WTC11 (cell line): ENCODE data around the gene RFX3. TPM values are rescaled to one million over a fixed set of nuclear protein-coding genes. Genes with fewer than 3 reads are reported as not detected.

Experiments
- ATAC-seq: fragments of 200-7000 bp; cut with Tn5 transposase; 2 replicates; pipeline ENCODE4 v1.10.0; 2021; ENCODE audit warnings: mild to moderate bottlenecking, moderate library complexity
- CTCF ChIA-PET: fragments of 300-600 bp; sonication (Branson Sonifier 250); formaldehyde crosslinking; loops from one replicate; lab custom pipeline; 2021; ENCODE audit warnings: antibody characterized with exemption; lab: Charles Lee
- POLR2A ChIA-PET: fragments of 350-600 bp; sonication (Branson Sonifier 250); formaldehyde crosslinking; loops from one replicate; lab custom pipeline; 2021; ENCODE audit warnings: antibody characterized with exemption; lab: Charles Lee
- DNase-seq: peaks from one replicate; pipeline ENCODE4 v3.0.0; 2021; ENCODE audit warnings: low spot score
- H3K27ac Mint-ChIP-seq: 2 replicates; pipeline ENCODE4 v1.8.0; 2021; ENCODE audit warnings: mixed read lengths
- H3K27me3 Mint-ChIP-seq: 2 replicates; pipeline ENCODE4 v1.8.0; 2021; ENCODE audit warnings: low read depth, mild to moderate bottlenecking, moderate library complexity, mixed read lengths
- H3K36me3 Mint-ChIP-seq: 2 replicates; pipeline ENCODE4 v1.8.0; 2021; ENCODE audit warnings: mixed read lengths
- H3K4me1 Mint-ChIP-seq: 2 replicates; pipeline ENCODE4 v1.8.0; 2022; ENCODE audit warnings: mixed read lengths
- H3K4me3 Mint-ChIP-seq: 2 replicates; pipeline ENCODE4 v1.8.0; 2021; ENCODE audit warnings: mild to moderate bottlenecking, moderate library complexity, mixed read lengths
- H3K9me3 Mint-ChIP-seq: 2 replicates; pipeline ENCODE4 v1.8.0; 2021; ENCODE audit warnings: mixed read lengths
- AFF4 ChIP-seq: sonication (generic); formaldehyde crosslinking; IDR thresholded peaks from 2 replicates; pipeline ENCODE4 v1.8.1; 2023; ENCODE audit warnings: mild to moderate bottlenecking, missing genetic modification reagents, borderline replicate concordance
- ATF1 ChIP-seq: sonication (generic); formaldehyde crosslinking; IDR thresholded peaks from 2 replicates; pipeline ENCODE4 v1.8.1; 2023; ENCODE audit warnings: mild to moderate bottlenecking, moderate library complexity, missing genetic modification reagents
- ATF6 ChIP-seq: sonication (generic); formaldehyde crosslinking; IDR thresholded peaks from 2 replicates; pipeline ENCODE4 v1.8.1; 2023; ENCODE audit warnings: mild to moderate bottlenecking, missing genetic modification reagents
- CBFB ChIP-seq: sonication (generic); formaldehyde crosslinking; IDR thresholded peaks from 2 replicates; pipeline ENCODE4 v1.8.1; 2022; ENCODE audit warnings: mild to moderate bottlenecking, low read depth, missing genetic modification reagents
- CTCF ChIP-seq: fragments of 200-600 bp; IDR thresholded peaks from 2 replicates; pipeline ENCODE4 v1.8.0; 2022; ENCODE audit warnings: antibody characterized with exemption
- E2F5 ChIP-seq: sonication (generic); formaldehyde crosslinking; IDR thresholded peaks from 2 replicates; pipeline ENCODE4 v1.8.1; 2022; ENCODE audit warnings: mild to moderate bottlenecking, moderate library complexity, missing genetic modification reagents
- EMX1 ChIP-seq: fragments of 250-450 bp; sonication (Bioruptor Pico); IDR thresholded peaks from 2 replicates; pipeline ENCODE4 v1.8.0; 2021; ENCODE audit warnings: mild to moderate bottlenecking
- GABPB1 ChIP-seq: sonication (generic); formaldehyde crosslinking; IDR thresholded peaks from 2 replicates; pipeline ENCODE4 v1.8.1; 2023; ENCODE audit warnings: mild to moderate bottlenecking, missing genetic modification reagents
- IRF1 ChIP-seq: sonication (generic); formaldehyde crosslinking; IDR thresholded peaks from 2 replicates; pipeline ENCODE4 v1.8.0; 2023; ENCODE audit warnings: missing genetic modification reagents
- MAX ChIP-seq: sonication (generic); formaldehyde crosslinking; IDR thresholded peaks from 2 replicates; pipeline ENCODE4 v1.8.0; 2022; ENCODE audit warnings: mild to moderate bottlenecking, missing genetic modification reagents
- MLX ChIP-seq: sonication (generic); formaldehyde crosslinking; IDR thresholded peaks from 2 replicates; pipeline ENCODE4 v1.8.1; 2023; ENCODE audit warnings: mild to moderate bottlenecking, missing genetic modification reagents, moderate library complexity
- NR3C1 ChIP-seq: sonication (generic); formaldehyde crosslinking; conservative IDR thresholded peaks from 2 replicates; pipeline ENCODE4 v1.8.1; 2023; ENCODE audit warnings: low read depth, mild to moderate bottlenecking, missing genetic modification reagents
- OVOL2 ChIP-seq: fragments of 250-450 bp; sonication (Bioruptor Pico); IDR thresholded peaks from 2 replicates; pipeline ENCODE4 v1.9.0; 2021; ENCODE audit warnings: mild to moderate bottlenecking, borderline replicate concordance
- SMAD3 ChIP-seq: sonication (generic); formaldehyde crosslinking; IDR thresholded peaks from 2 replicates; pipeline ENCODE4 v1.8.0; 2022; ENCODE audit warnings: missing genetic modification reagents, mild to moderate bottlenecking, borderline replicate concordance
- SOX15 ChIP-seq: fragments of 250-450 bp; sonication (Bioruptor Pico); IDR thresholded peaks from 2 replicates; pipeline ENCODE4 v1.9.0; 2021; ENCODE audit warnings: mild to moderate bottlenecking
- SP1 ChIP-seq: sonication (generic); formaldehyde crosslinking; conservative IDR thresholded peaks from 2 replicates; pipeline ENCODE4 v1.8.1; 2022; ENCODE audit warnings: missing genetic modification reagents
- TEAD4 ChIP-seq: sonication (generic); formaldehyde crosslinking; IDR thresholded peaks from 2 replicates; pipeline ENCODE4 v1.8.0; 2022; ENCODE audit warnings: mild to moderate bottlenecking, missing genetic modification reagents
- ZNF232 ChIP-seq: sonication (generic); formaldehyde crosslinking; IDR thresholded peaks from 2 replicates; pipeline ENCODE4 v1.8.0; 2022; ENCODE audit warnings: mild to moderate bottlenecking, missing genetic modification reagents
- ZNF512 ChIP-seq: sonication (generic); formaldehyde crosslinking; IDR thresholded peaks from 2 replicates; pipeline ENCODE4 v1.8.1; 2022; ENCODE audit warnings: missing genetic modification reagents, borderline replicate concordance
- total RNA-seq: library from RNA; stranded (reverse); gene quantifications from 3 replicates; pipeline ENCODE4 v1.2.3, GENCODE V29; 2021

Gene RFX3
- total RNA-seq, 1 experiment from 2014 or later: 13.7 TPM

- ATAC-seq (peak; percentile 39; the same call in 1 of the 2 replicates), DNase-seq (no peak)
- CTCF ChIA-PET: no interaction called here
- Mint-ChIP-seq H3K4me3 (no peak overlapping the region), H3K9me3 (no peaks in the 10 kb centered on the region), H3K27ac (peak overlapping the region; percentile 33; the same call in 1 of the 2 replicates), H3K36me3 (peaks cover 2% of the 10 kb centered on the region; the same call in 1 of the 2 replicates), H3K4me1 (peaks cover 31% of the 10 kb centered on the region), H3K27me3 (no peaks in the 10 kb centered on the region)
- POLR2A ChIA-PET: no interaction called here
- TF ChIP-seq GABPB1 (CRISPR knock-in tag): no peak
- no peak for TF ChIP-seq SOX15
- no peak for TF ChIP-seq IRF1
- no peak for TF ChIP-seq ZNF232
- no peak for TF ChIP-seq ZNF512 (CRISPR knock-in tag)
- no peak for TF ChIP-seq MAX (CRISPR knock-in tag)
- TF ChIP-seq CBFB (CRISPR knock-in tag): no peak
- no peak for TF ChIP-seq ATF1 (CRISPR knock-in tag)
- no peak for TF ChIP-seq OVOL2 (CRISPR knock-in tag)
- no peak for TF ChIP-seq TEAD4 (CRISPR knock-in tag)
- no peak for TF ChIP-seq CTCF
- no peak for TF ChIP-seq NR3C1
- TF ChIP-seq E2F5: no peak
- no peak for TF ChIP-seq MLX
- no peak for TF ChIP-seq SMAD3 (CRISPR knock-in tag)
- TF ChIP-seq EMX1 (CRISPR knock-in tag): no peak
- no peak for TF ChIP-seq SP1
- no peak for TF ChIP-seq ATF6 (CRISPR knock-in tag)
- TF ChIP-seq AFF4 (CRISPR knock-in tag): no peak
Observed at GRCh38 chr9:3520564-3520963, 5.2 kb downstream of the RFX3 start.
